ENCODE measurements around the gene CEL.
A peak's percentile ranks its signal among the peaks of the same experiment; 100 is the strongest.

The CEL gene

DNA sequence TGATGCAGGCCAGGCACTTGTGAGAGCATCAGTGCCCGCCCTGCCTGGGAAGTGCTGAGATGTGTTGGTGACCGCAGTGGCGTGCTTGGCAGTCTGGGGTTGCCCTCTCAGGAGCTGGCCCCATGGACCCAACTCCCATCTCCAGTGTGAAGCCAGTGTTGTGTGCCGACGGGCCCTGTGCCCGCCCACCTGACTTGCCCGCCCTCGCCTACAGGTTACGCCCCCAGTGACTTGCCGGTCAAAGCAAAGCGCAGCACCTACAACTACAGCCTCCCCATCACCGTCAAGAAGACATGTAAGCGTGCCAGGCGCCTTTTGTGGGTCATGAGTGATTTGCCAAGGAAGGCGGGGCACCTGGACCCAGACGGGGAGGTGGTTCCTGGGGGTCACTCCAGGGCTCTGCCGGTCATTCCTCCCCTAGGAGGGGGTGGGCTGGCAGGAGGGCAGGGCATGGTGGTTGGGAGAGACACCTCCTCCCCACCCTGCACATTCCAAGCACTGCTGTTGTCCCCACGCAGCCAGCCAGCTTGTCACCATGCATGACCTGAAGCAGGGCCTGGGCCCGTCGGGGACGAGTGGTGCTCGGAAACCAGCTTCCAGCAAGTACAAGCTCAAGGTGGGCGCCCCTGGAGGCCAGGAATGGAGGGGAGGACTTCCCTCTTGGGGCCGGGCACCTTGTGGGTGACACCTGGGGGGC lies 7.4 kb upstream of the CEL start:
- no peak for FAIRE-seq
- no peak for DNase-seq (ENCODE audit: insufficient read length, low spot score)
- TF ChIP-seq PAX5 (IDR thresholded peaks at IDR 0.05; ENCODE audit: insufficient read depth, low read length, severe bottlenecking) (no peak), POLR2AphosphoS5 (IDR thresholded peaks at IDR 0.05; ENCODE audit: low read depth, low read length) (no peak), SPI1 (IDR thresholded peaks at IDR 0.05; ENCODE audit: low read depth, low read length) (no peak), TAF1 (IDR thresholded peaks at IDR 0.05; ENCODE audit: low read depth, low read length) (no peak), POLR2A (IDR thresholded peaks at IDR 0.05; ENCODE audit: low read depth, low read length) (no peak), POU2F2 (IDR thresholded peaks at IDR 0.05; ENCODE audit: low read depth, low read length) (no peak)

DNA sequence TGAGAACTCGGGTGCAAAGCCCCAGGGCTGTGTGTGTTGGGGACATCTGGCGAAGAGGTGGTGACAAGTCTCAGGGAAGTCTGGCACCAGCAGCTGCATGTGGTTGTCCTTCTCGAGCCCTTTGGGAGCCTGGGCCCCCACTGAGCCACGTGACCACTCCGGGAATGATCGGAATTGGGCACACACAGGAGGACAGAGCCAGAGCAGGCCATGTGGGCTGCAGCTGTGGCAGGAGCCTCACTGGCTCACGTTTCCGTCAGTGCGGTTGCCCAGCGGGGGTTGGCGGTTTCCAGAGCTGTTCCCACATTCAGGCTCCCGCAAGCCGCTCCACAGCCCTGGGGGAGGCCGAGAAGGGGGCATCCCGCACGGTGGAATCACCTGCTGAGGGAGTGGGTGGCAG lies 6.8 kb upstream of the CEL start:
- FAIRE-seq: no peak
- DNase-seq (ENCODE audit: insufficient read length, low spot score): no peak

DNA sequence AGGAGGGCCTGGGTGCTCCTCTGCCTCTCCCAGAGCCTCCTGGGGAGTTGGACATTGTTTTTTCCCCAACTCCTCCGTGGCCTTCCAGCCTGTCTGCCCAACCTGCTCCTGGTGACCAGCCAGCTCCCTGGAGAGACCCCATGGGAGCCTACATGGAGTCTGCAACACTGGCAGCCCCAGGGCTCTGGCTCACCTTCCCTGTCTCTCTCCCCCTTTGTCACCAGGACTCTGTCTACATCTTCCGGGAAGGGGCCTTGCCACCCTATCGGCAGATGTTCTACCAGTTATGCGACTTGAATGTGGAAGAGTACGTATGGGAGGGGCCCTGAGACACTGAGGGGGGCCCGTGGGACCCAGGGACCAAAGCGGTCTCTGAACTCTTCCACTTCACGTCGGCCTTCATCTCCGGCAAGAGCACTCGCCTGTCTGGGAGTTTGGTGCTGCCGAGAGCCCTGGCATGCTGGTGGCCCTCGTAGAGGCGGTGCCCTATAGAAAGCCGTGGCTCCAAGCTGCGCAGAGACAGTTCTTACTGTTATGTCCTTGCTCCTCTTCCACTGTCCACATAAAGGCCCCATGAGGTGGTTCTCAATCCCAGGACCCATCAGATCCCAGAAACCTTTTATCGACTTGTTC lies 5.9 kb upstream of the CEL start:
- FAIRE-seq: no peak
- TF ChIP-seq POU2F2 (IDR thresholded peaks at IDR 0.05; ENCODE audit: low read depth, low read length) (no peak), PAX5 (IDR thresholded peaks at IDR 0.05; ENCODE audit: insufficient read depth, low read length, severe bottlenecking) (no peak), TAF1 (IDR thresholded peaks at IDR 0.05; ENCODE audit: low read depth, low read length) (no peak), POLR2AphosphoS5 (IDR thresholded peaks at IDR 0.05; ENCODE audit: low read depth, low read length) (no peak), POLR2A (IDR thresholded peaks at IDR 0.05; ENCODE audit: low read depth, low read length) (no peak)
- DNase-seq (ENCODE audit: insufficient read length, low spot score): no peak

More for the DNA sequence above, 6.8 kb upstream of the CEL start:
- TF ChIP-seq TAF1 (IDR thresholded peaks at IDR 0.05; ENCODE audit: low read depth, low read length): no peak
- TF ChIP-seq POLR2AphosphoS5 (IDR thresholded peaks at IDR 0.05; ENCODE audit: low read depth, low read length): no peak
- no peak for TF ChIP-seq POU2F2 (IDR thresholded peaks at IDR 0.05; ENCODE audit: low read depth, low read length)
- TF ChIP-seq PAX5 (IDR thresholded peaks at IDR 0.05; ENCODE audit: insufficient read depth, low read length, severe bottlenecking): no peak
- no peak for TF ChIP-seq SPI1 (IDR thresholded peaks at IDR 0.05; ENCODE audit: low read depth, low read length)
- TF ChIP-seq POLR2A (IDR thresholded peaks at IDR 0.05; ENCODE audit: low read depth, low read length): no peak

GRCh38 chr9:133056533-133056932 lies 5.2 kb upstream of the CEL start:
- FAIRE-seq: peak; percentile 23
- TF ChIP-seq TAF1 (IDR thresholded peaks at IDR 0.05; ENCODE audit: low read depth, low read length): no peak
- TF ChIP-seq SPI1 (IDR thresholded peaks at IDR 0.05; ENCODE audit: low read depth, low read length): 0 out of 2 replicates have a peak, but pooled peaks have one; percentile 22
- no peak for DNase-seq (ENCODE audit: insufficient read length, low spot score)

- TF ChIP-seq SPI1 (IDR thresholded peaks at IDR 0.05; ENCODE audit: low read depth, low read length) (no peak), POLR2A (IDR thresholded peaks at IDR 0.05; ENCODE audit: low read depth, low read length) (no peak), TAF1 (IDR thresholded peaks at IDR 0.05; ENCODE audit: low read depth, low read length) (no peak), POU2F2 (IDR thresholded peaks at IDR 0.05; ENCODE audit: low read depth, low read length) (no peak)
- no peak for DNase-seq (ENCODE audit: insufficient read length, low spot score)
- FAIRE-seq: peak; percentile 23
These were observed 4.8 kb upstream of the CEL start for GRCh38 chr9:133057006-133057405.

DNA sequence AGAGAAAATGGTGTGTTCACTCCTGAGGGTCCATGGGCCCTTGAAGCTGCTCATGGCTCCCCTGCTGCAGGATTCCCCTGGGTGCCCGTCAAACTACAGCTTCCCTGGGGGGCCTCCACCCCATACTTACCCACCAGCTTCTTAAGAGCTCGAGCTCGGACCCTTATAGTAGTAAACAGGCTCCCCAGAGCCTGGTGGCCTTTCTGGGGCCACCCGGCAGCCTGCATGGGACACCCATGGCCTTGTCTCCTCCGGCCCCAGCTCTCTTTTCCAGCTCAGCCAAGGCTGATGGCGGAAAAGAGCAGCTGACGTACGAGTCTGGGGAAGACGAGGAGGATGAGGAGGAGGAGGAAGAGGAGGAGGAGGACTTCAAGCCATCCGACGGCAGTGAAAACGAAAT lies 4.2 kb upstream of the CEL start:
- FAIRE-seq (no peak), DNase-seq (ENCODE audit: insufficient read length, low spot score) (no peak)
- TF ChIP-seq SPI1 (IDR thresholded peaks at IDR 0.05; ENCODE audit: low read depth, low read length) (no peak), TAF1 (IDR thresholded peaks at IDR 0.05; ENCODE audit: low read depth, low read length) (no peak), POLR2AphosphoS5 (IDR thresholded peaks at IDR 0.05; ENCODE audit: low read depth, low read length) (no peak), POLR2A (IDR thresholded peaks at IDR 0.05; ENCODE audit: low read depth, low read length) (no peak), POU2F2 (IDR thresholded peaks at IDR 0.05; ENCODE audit: low read depth, low read length) (no peak), PAX5 (IDR thresholded peaks at IDR 0.05; ENCODE audit: insufficient read depth, low read length, severe bottlenecking) (no peak)

DNA sequence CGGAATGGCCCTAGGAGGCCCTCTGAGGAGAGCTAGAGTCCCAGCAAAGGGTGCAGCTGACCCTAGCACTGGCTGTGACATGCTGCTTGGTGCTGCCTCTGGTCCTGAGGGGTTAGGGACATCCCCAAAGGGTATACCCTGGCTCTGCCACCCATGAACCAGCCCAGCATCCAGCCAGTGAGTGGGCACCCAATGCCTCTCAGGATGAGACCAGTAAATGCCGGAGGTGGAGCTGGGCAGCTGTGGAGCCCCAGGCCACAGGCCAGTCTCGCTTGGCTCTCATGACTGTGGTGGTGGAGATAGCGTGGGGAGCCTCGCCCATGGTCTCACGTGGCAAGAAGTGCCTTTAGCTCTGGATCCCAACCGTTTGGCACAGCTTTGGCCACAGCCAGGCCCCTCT lies 3.7 kb upstream of the CEL start:
- no peak for DNase-seq (ENCODE audit: insufficient read length, low spot score)
- peak; percentile 13 for FAIRE-seq
- TF ChIP-seq TAF1 (IDR thresholded peaks at IDR 0.05; ENCODE audit: low read depth, low read length) (no peak), SPI1 (IDR thresholded peaks at IDR 0.05; ENCODE audit: low read depth, low read length) (no peak), POLR2AphosphoS5 (IDR thresholded peaks at IDR 0.05; ENCODE audit: low read depth, low read length) (no peak), PAX5 (IDR thresholded peaks at IDR 0.05; ENCODE audit: insufficient read depth, low read length, severe bottlenecking) (no peak), POLR2A (IDR thresholded peaks at IDR 0.05; ENCODE audit: low read depth, low read length) (no peak), POU2F2 (IDR thresholded peaks at IDR 0.05; ENCODE audit: low read depth, low read length) (no peak)

DNA sequence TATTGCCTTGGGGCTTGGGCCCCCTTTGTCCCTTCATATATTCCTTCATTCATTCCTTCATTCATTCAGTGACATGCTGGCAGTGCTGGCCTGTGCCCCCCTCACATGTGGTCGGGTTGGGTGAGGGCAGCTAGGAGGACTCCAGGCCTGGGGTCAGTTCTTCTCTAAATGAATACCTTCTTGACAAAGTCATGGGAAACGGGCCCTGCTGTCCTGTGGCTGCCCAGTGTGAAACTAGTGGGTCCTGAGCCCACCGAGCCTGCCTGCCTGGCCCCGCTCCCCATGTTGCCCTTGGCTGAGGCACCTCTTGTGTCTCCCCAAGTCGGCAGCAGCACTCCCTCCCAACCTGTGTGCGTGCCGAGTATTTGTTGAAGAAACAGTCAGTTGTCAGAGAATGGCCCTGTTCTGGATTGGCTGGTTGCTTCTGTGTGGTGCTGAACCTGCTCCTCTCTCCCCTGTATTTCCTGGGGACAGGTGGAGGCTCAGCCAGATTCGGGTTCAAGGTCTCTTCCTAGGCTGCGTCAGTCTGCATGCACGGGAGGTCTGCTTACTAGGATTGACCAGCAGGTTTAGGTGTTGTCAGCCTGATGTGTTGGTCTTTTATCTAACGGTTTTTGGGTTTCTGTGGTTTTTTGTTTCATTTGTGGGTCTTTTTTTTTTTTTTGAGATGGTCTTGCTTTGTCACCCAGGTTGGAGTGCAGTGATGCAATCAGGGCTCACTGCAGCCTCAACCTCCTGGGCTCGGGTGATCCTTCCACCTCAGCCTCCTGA lies 3.0 kb upstream of the CEL start:
- DNase-seq (ENCODE audit: insufficient read length, low spot score) (peak; percentile 57), FAIRE-seq (peak; percentile 92)
- TF ChIP-seq SPI1 (IDR thresholded peaks at IDR 0.05; ENCODE audit: low read depth, low read length) (no peak), POLR2AphosphoS5 (IDR thresholded peaks at IDR 0.05; ENCODE audit: low read depth, low read length) (no peak), POLR2A (IDR thresholded peaks at IDR 0.05; ENCODE audit: low read depth, low read length) (no peak)

GRCh38 chr9:133059623-133060022 lies 2.2 kb upstream of the CEL start:
- TF ChIP-seq SPI1 (IDR thresholded peaks at IDR 0.05; ENCODE audit: low read depth, low read length) (no peak), POLR2AphosphoS5 (IDR thresholded peaks at IDR 0.05; ENCODE audit: low read depth, low read length) (no peak), TAF1 (IDR thresholded peaks at IDR 0.05; ENCODE audit: low read depth, low read length) (no peak), POLR2A (IDR thresholded peaks at IDR 0.05; ENCODE audit: low read depth, low read length) (no peak), POU2F2 (IDR thresholded peaks at IDR 0.05; ENCODE audit: low read depth, low read length) (no peak), PAX5 (IDR thresholded peaks at IDR 0.05; ENCODE audit: insufficient read depth, low read length, severe bottlenecking) (no peak)
- DNase-seq (ENCODE audit: insufficient read length, low spot score) (no peak), FAIRE-seq (no peak)

Measured in GM12891 (cell line).